HepG2 (cell line): ENCODE data around the gene P4HB. TPM values are rescaled to one million over a fixed set of nuclear protein-coding genes. Genes with fewer than 3 reads are reported as not detected.

Experiments used
- AKAP8 ChIP-seq: sonication (generic); formaldehyde crosslinking; IDR thresholded peaks from 2 replicates; pipeline ENCODE4 v1.5.1; 2020; ENCODE audit warnings: mild to moderate bottlenecking, missing genetic modification reagents
- ARNT2 ChIP-seq: sonication (generic); formaldehyde crosslinking; IDR thresholded peaks from 2 replicates; pipeline ENCODE4 v1.8.0; 2022; ENCODE audit warnings: mild to moderate bottlenecking, low read depth, missing genetic modification reagents, moderate library complexity
- ATF4 ChIP-seq, 2 experiments: fragments of 450-650 bp in 1 of 2; sonication (generic) in 1 of 2; formaldehyde crosslinking; IDR thresholded peaks; 2 replicates each; pipeline versions ENCODE4 v1.5.0 to v1.8.0; 2020 to 2022; ENCODE audit warnings: mild to moderate bottlenecking in 1 of 2, missing genetic modification reagents in 1 of 2
- FOXM1 ChIP-seq: sonication (generic); formaldehyde crosslinking; IDR thresholded peaks from 2 replicates; pipeline ENCODE4 v1.5.0; 2020; ENCODE audit warnings: missing genetic modification reagents
- HOXA7 ChIP-seq: sonication (generic); formaldehyde crosslinking; IDR thresholded peaks from 2 replicates; pipeline ENCODE4 v1.8.1; 2022; ENCODE audit warnings: mild to moderate bottlenecking, missing genetic modification reagents, moderate library complexity
- JUNB ChIP-seq: sonication (generic); formaldehyde crosslinking; IDR thresholded peaks from 2 replicates; pipeline ENCODE4 v1.8.0; 2022; ENCODE audit warnings: missing genetic modification reagents, mild to moderate bottlenecking, borderline replicate concordance
- MYC ChIP-seq: sonication (generic); formaldehyde crosslinking; IDR thresholded peaks from 2 replicates; pipeline ENCODE4 v1.9.0; 2021; ENCODE audit warnings: missing genetic modification reagents, borderline replicate concordance
- SMAD1 ChIP-seq: sonication (generic); formaldehyde crosslinking; IDR thresholded peaks from 2 replicates; pipeline ENCODE4 v1.4.0; 2020; ENCODE audit warnings: missing genetic modification reagents, low read depth, mild to moderate bottlenecking, borderline replicate concordance
- ZNF121 ChIP-seq: sonication (generic); formaldehyde crosslinking; IDR thresholded peaks from 2 replicates; pipeline ENCODE4 v1.5.0; 2020; ENCODE audit warnings: mild to moderate bottlenecking, missing genetic modification reagents
- ZNF234 ChIP-seq: sonication (generic); formaldehyde crosslinking; conservative IDR thresholded peaks from 2 replicates; pipeline ENCODE4 v1.5.1; 2020; ENCODE audit warnings: mild to moderate bottlenecking, missing genetic modification reagents
- ZNF34 ChIP-seq: sonication (generic); formaldehyde crosslinking; IDR thresholded peaks from 2 replicates; pipeline ENCODE4 v1.4.0; 2020; ENCODE audit warnings: mild to moderate bottlenecking, missing genetic modification reagents, borderline replicate concordance
- ZNF639 ChIP-seq: conservative IDR thresholded peaks from 2 replicates; pipeline ENCODE4 v1.6.1; 2018; ENCODE audit warnings: missing genetic modification reagents
- polyA plus RNA-seq, 8 experiments: library from polyadenylated mRNA; depleted of rRNA in 3 of 8; stranded (reverse) in 7 of 8; unstranded in 1 of 8; fragments of >200 nt; fragmentation: Illumina TruSeq in 4 of 8; extraction: Trizol in 4 of 8; gene quantifications; 2 replicates each; pipeline versions ENCODE4 v1.2.1 to v1.2.3, GENCODE V29; 2011 to 2016; ENCODE audit warnings: low read depth in 4 of 8, missing spikeins in 1 of 8, mixed read lengths in 1 of 8; ENCODE audit not compliant: insufficient read depth in 1 of 8
- total RNA-seq, 5 experiments: library from RNA; depleted of rRNA; stranded (reverse); fragments of >200 nt; fragmentation: Illumina TruSeq; extraction: Trizol; gene quantifications; 2 replicates each; pipeline ENCODE4 v1.2.3, GENCODE V29; 2016; ENCODE audit warnings: low read depth in 1 of 5
- TF ChIP-seq, protein P1 (sequence below): sonication (generic); formaldehyde crosslinking; IDR thresholded peaks from 2 replicates; pipeline ENCODE4 v1.5.0; 2020; ENCODE audit warnings: mild to moderate bottlenecking, missing genetic modification reagents, borderline replicate concordance
- TF ChIP-seq, protein P2 (sequence below), 2 experiments: sonication (generic) in 1 of 2; formaldehyde crosslinking in 1 of 2; IDR thresholded peaks; 2 replicates each; pipeline versions ENCODE4 v1.6.1 to v1.9.0; 2014 to 2022; ENCODE audit warnings: antibody characterized with exemption in 1 of 2, borderline replicate concordance in 1 of 2, inconsistent platforms in 1 of 2, low read depth in 1 of 2, missing genetic modification reagents in 1 of 2
- TF ChIP-seq, protein P3 (sequence below): sonication (generic); formaldehyde crosslinking; IDR thresholded peaks from 2 replicates; pipeline ENCODE4 v1.4.0; 2020; ENCODE audit warnings: low read depth, mild to moderate bottlenecking, missing genetic modification reagents

The P4HB gene
- total and polyA plus RNA-seq, 2 of the 13 experiments (the other 11 are each of a cell fraction or from before 2014, with no cell fraction given): 185 to 782 TPM

- TF ChIP-seq, protein P1, sequence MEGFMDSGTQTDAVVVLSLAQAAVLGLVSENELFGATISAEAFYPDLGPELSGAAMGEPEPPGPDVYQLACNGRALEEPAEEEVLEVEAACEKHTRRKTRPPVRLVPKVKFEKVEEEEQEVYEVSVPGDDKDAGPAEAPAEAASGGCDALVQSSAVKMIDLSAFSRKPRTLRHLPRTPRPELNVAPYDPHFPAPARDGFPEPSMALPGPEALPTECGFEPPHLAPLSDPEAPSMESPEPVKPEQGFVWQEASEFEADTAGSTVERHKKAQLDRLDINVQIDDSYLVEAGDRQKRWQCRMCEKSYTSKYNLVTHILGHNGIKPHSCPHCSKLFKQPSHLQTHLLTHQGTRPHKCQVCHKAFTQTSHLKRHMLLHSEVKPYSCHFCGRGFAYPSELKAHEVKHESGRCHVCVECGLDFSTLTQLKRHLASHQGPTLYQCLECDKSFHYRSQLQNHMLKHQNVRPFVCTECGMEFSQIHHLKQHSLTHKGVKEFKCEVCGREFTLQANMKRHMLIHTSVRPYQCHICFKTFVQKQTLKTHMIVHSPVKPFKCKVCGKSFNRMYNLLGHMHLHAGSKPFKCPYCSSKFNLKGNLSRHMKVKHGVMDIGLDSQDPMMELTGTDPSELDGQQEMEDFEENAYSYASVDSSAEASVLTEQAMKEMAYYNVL (CRISPR knock-in tag): peak; percentile 18; the same call in 1 of the 2 replicates
- TF ChIP-seq, protein P2, sequence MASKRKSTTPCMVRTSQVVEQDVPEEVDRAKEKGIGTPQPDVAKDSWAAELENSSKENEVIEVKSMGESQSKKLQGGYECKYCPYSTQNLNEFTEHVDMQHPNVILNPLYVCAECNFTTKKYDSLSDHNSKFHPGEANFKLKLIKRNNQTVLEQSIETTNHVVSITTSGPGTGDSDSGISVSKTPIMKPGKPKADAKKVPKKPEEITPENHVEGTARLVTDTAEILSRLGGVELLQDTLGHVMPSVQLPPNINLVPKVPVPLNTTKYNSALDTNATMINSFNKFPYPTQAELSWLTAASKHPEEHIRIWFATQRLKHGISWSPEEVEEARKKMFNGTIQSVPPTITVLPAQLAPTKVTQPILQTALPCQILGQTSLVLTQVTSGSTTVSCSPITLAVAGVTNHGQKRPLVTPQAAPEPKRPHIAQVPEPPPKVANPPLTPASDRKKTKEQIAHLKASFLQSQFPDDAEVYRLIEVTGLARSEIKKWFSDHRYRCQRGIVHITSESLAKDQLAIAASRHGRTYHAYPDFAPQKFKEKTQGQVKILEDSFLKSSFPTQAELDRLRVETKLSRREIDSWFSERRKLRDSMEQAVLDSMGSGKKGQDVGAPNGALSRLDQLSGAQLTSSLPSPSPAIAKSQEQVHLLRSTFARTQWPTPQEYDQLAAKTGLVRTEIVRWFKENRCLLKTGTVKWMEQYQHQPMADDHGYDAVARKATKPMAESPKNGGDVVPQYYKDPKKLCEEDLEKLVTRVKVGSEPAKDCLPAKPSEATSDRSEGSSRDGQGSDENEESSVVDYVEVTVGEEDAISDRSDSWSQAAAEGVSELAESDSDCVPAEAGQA (IDR thresholded peaks at IDR 0.05; ENCODE audit: low read depth): no peak
- TF ChIP-seq, protein P2 (CRISPR knock-in tag; IDR thresholded peaks at IDR 0.05; ENCODE audit: borderline replicate concordance): no peak
- TF ChIP-seq SMAD1 (CRISPR knock-in tag) (no peak), MYC (CRISPR knock-in tag) (peak; percentile 5; the same call in 1 of the 2 replicates), ARNT2 (CRISPR knock-in tag) (0 out of 2 replicates have a peak, but pooled peaks have one; percentile 72), JUNB (CRISPR knock-in tag) (no peak), ZNF121 (CRISPR knock-in tag) (no peak), AKAP8 (CRISPR knock-in tag) (peak; percentile 100), HOXA7 (CRISPR knock-in tag) (no peak), ATF4 (CRISPR knock-in tag; IDR thresholded peaks at IDR 0.05) (peak in 1 of 2 experiments; percentile 36; a peak in 1 of 4 replicates), FOXM1 (CRISPR knock-in tag) (no peak), ZNF639 (CRISPR knock-in tag) (no peak), ZNF234 (no peak), ZNF34 (CRISPR knock-in tag) (no peak)
- TF ChIP-seq, protein P3, sequence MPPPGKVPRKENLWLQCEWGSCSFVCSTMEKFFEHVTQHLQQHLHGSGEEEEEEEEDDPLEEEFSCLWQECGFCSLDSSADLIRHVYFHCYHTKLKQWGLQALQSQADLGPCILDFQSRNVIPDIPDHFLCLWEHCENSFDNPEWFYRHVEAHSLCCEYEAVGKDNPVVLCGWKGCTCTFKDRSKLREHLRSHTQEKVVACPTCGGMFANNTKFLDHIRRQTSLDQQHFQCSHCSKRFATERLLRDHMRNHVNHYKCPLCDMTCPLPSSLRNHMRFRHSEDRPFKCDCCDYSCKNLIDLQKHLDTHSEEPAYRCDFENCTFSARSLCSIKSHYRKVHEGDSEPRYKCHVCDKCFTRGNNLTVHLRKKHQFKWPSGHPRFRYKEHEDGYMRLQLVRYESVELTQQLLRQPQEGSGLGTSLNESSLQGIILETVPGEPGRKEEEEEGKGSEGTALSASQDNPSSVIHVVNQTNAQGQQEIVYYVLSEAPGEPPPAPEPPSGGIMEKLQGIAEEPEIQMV (CRISPR knock-in tag): no peak
Observed at GRCh38 chr17:81901167-81902022, 41.1 kb upstream of the P4HB start (continued).
